ENCODE measurements around the gene PHF20. TPM values are rescaled to one million over a fixed set of nuclear protein-coding genes. Genes with fewer than 3 reads are reported as not detected.
"Not testable (repeated sequence)": the region's sequence is repeated elsewhere in the genome, so short reads cannot be mapped to it uniquely, and the experiment has no call there.

The PHF20 gene
- total RNA-seq, 1 donor from 2014 or later = 53.8 TPM

DNA sequence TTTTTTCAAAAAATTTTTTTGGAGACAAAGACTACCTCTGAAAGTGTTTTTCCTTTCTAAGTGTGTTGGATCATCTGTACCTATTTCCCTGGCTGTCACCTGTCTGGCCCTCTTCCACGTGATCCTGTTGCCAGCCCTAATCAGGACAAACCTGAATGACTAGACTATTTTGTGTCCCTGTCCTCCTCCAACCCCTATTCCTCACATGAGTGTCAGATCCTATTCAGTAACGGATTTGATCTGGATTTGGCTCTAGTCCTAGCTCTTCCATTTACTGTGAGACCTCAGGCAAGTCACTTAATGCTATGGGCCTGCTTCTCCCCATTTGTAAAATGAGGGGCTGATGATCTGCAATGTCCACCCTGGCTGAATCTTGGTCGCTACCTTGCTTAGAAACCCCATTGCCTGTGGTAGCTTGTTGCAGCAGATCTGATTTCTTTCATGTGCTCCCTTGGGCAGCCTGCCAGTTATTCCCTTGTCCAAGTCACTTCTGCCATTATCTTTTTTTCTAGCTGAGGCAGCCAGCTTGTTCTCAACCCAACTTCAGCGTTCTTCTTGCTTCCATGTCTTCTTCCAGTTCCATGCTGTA, 4.8 kb downstream of the PHF20 start:
- no peak overlapping the region for H3K4me3 Mint-ChIP-seq
- intact Hi-C loops (cut with micrococcal nuclease) = loop anchor here (10.0 kb wide), 2 partner anchors 278 to 688 kb away; no protein-coding TSS in a partner anchor

GRCh38 chr20:35783811-35784210, 12.0 kb downstream of the PHF20 start:
- intact Hi-C loops (cut with micrococcal nuclease); H3K27me3 Mint-ChIP-seq; H3K4me1 Mint-ChIP-seq; H3K27ac Mint-ChIP-seq; DNase-seq; H3K9me3 Mint-ChIP-seq; H3K4me3 Mint-ChIP-seq: not testable (repeated sequence)
- peaks cover 14% of the 10 kb centered on the region for H3K36me3 Mint-ChIP-seq (ENCODE audit: low read depth)

More for the DNA sequence above, 4.8 kb downstream of the PHF20 start:
- DNase-seq = no peak
- H3K36me3 Mint-ChIP-seq (ENCODE audit: low read depth) = peaks cover 27% of the 10 kb centered on the region
- peak overlapping the region; percentile 6 for H3K27ac Mint-ChIP-seq
- no peaks in the 10 kb centered on the region for H3K27me3 Mint-ChIP-seq
- peaks cover 30% of the 10 kb centered on the region for H3K4me1 Mint-ChIP-seq
- H3K9me3 Mint-ChIP-seq = peaks cover 1% of the 10 kb centered on the region

DNA sequence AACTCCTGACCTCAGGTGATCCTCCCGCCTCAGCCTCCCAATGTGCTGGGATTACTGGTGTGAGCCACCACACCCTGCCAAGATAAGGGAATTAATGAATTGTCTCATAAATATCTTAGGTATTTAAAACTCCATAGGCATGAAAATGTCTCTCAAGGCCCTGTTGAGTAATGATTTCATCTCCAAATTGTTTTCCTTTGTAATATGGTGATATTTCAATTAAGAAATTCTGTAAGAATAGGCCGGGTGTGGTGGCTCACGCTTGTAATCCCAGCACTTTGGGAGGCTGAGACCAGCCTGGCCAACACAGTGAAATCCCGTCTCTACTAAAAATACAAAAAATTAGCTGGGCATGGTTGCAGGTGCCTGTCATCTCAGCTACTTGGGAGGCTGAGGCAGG, 13.7 kb downstream of the PHF20 start:
- intact Hi-C loops (cut with micrococcal nuclease) = not testable (repeated sequence)

GRCh38 chr20:35788796-35789195, 17.0 kb downstream of the PHF20 start:
- intact Hi-C loops (cut with micrococcal nuclease) = no loop called here
- no peaks in the 10 kb centered on the region for H3K27me3 Mint-ChIP-seq
- peaks cover 8% of the 10 kb centered on the region for H3K4me1 Mint-ChIP-seq
- no peak overlapping the region for H3K4me3 Mint-ChIP-seq
- H3K27ac Mint-ChIP-seq = no peak overlapping the region
- no peak for DNase-seq
- H3K36me3 Mint-ChIP-seq (ENCODE audit: low read depth) = peaks cover 6% of the 10 kb centered on the region
- no peaks in the 10 kb centered on the region for H3K9me3 Mint-ChIP-seq

More for the DNA sequence above, 13.7 kb downstream of the PHF20 start:
- H3K4me1 Mint-ChIP-seq; H3K36me3 Mint-ChIP-seq (ENCODE audit: low read depth); H3K27me3 Mint-ChIP-seq; DNase-seq; H3K27ac Mint-ChIP-seq; H3K4me3 Mint-ChIP-seq; H3K9me3 Mint-ChIP-seq: not testable (repeated sequence)

DNA sequence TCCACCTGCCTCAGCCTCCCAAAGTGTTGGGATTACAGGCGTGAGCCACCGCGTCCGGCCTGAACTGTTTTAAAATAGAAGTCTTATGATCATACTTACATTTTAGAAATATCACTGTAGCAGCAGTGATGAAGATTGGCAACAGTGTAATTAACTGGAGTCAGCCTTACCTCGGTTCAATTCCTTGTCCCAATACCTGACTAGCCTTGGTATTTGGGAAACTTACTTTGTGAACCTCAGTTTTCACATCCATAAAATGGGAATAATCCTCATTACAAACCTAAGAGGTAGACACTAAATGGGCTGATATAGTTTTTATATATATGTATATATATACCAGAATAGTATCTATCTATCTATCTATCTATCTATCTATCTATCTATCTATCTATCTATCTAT, 19.3 kb downstream of the PHF20 start:
- H3K4me3 Mint-ChIP-seq = no peak overlapping the region
- intact Hi-C loops (cut with micrococcal nuclease) = no loop called here
- peaks cover 8% of the 10 kb centered on the region for H3K4me1 Mint-ChIP-seq
- H3K27me3 Mint-ChIP-seq = no peaks in the 10 kb centered on the region
- H3K36me3 Mint-ChIP-seq (ENCODE audit: low read depth) = peaks cover 16% of the 10 kb centered on the region
- DNase-seq = no peak
- no peak overlapping the region for H3K27ac Mint-ChIP-seq
- H3K9me3 Mint-ChIP-seq = no peaks in the 10 kb centered on the region

- peaks cover 12% of the 10 kb centered on the region for H3K4me1 Mint-ChIP-seq
- peak overlapping the region; percentile 63 for H3K27ac Mint-ChIP-seq
Measured at GRCh38 chr20:35791821-35792220, 20.0 kb downstream of the PHF20 start.

GRCh38 chr20:35792740-35793139, 20.9 kb downstream of the PHF20 start:
- Mint-ChIP-seq H3K27me3 (no peaks in the 10 kb centered on the region), H3K36me3 (ENCODE audit: low read depth) (peaks cover 19% of the 10 kb centered on the region)
- intact Hi-C loops (cut with micrococcal nuclease) = no loop called here

More at GRCh38 chr20:35791821-35792220, 20.0 kb downstream of the PHF20 start:
- H3K9me3 Mint-ChIP-seq = no peaks in the 10 kb centered on the region
- intact Hi-C loops (cut with micrococcal nuclease) = no loop called here
- DNase-seq = no peak
- peaks cover 19% of the 10 kb centered on the region for H3K36me3 Mint-ChIP-seq (ENCODE audit: low read depth)
- no peaks in the 10 kb centered on the region for H3K27me3 Mint-ChIP-seq
- no peak overlapping the region for H3K4me3 Mint-ChIP-seq

DNA sequence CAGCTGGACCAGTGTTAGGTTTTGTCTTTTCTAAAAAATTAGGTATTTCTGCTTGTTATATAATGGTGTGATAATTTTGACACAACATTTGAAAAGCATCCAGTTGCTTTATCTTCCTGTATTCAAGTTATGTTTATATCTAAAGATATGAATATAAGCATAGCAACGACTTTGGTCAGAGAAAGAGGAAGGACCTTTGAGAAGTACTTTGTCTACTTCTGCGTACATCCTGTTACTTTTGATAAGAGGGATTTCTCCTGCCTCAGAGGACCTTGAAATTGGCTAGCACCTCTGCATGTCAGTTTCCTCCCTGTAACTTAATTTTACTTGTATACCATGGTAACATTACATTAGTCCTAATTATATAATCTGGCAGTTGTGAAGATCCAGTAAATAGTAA, 24.8 kb downstream of the PHF20 start:
- no peaks in the 10 kb centered on the region for H3K27me3 Mint-ChIP-seq
- no peak overlapping the region for H3K27ac Mint-ChIP-seq
- intact Hi-C loops (cut with micrococcal nuclease) = no loop called here
- no peak for DNase-seq
- H3K4me3 Mint-ChIP-seq = no peak overlapping the region
- no peaks in the 10 kb centered on the region for H3K9me3 Mint-ChIP-seq
- peaks cover 9% of the 10 kb centered on the region for H3K4me1 Mint-ChIP-seq
- H3K36me3 Mint-ChIP-seq (ENCODE audit: low read depth) = peaks cover 24% of the 10 kb centered on the region

More at GRCh38 chr20:35792740-35793139, 20.9 kb downstream of the PHF20 start:
- Mint-ChIP-seq H3K4me3 (no peak overlapping the region), H3K4me1 (peaks cover 11% of the 10 kb centered on the region), H3K9me3 (no peaks in the 10 kb centered on the region), H3K27ac (no peak overlapping the region)
- DNase-seq = no peak

GRCh38 chr20:35801865-35802264, 30.1 kb downstream of the PHF20 start:
- no peak overlapping the region for H3K4me3 Mint-ChIP-seq
- intact Hi-C loops (cut with micrococcal nuclease) = no loop called here
- H3K9me3 Mint-ChIP-seq = no peaks in the 10 kb centered on the region
- peaks cover 20% of the 10 kb centered on the region for H3K36me3 Mint-ChIP-seq (ENCODE audit: low read depth)
- no peaks in the 10 kb centered on the region for H3K27me3 Mint-ChIP-seq
- H3K27ac Mint-ChIP-seq = peak overlapping the region; percentile 4
- no peak for DNase-seq
- H3K4me1 Mint-ChIP-seq = peaks cover 3% of the 10 kb centered on the region

- Mint-ChIP-seq H3K27me3 (no peaks in the 10 kb centered on the region), H3K36me3 (ENCODE audit: low read depth) (peaks cover 28% of the 10 kb centered on the region), H3K27ac (no peak overlapping the region), H3K9me3 (no peaks in the 10 kb centered on the region), H3K4me3 (no peak overlapping the region), H3K4me1 (peaks cover 6% of the 10 kb centered on the region)
- intact Hi-C loops (cut with micrococcal nuclease) = no loop called here
- no peak for DNase-seq
Measured at GRCh38 chr20:35806075-35806474, 34.3 kb downstream of the PHF20 start.

DNA sequence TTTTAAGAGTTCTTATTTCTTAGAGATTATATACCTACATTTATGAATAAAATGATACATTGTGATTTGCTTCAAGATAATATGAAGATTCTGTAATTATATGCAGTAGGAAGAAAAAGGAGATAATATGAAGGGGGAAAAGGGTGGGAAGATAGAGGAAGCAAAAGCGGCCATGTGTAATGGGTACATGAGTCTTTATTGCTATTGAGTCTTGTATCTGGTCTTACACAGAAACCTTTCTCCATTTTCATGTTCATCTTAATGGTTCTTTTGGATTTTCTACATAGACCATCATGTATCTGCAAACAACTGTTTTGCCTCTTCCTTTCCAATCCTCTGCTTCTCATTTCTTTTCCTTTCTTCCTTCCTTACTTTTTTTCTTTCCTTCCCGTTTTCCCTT, 36.1 kb downstream of the PHF20 start:
- no peak overlapping the region for H3K27ac Mint-ChIP-seq
- no peak overlapping the region for H3K4me3 Mint-ChIP-seq
- H3K9me3 Mint-ChIP-seq = no peaks in the 10 kb centered on the region
- H3K36me3 Mint-ChIP-seq (ENCODE audit: low read depth) = peaks cover 25% of the 10 kb centered on the region
- H3K27me3 Mint-ChIP-seq = no peaks in the 10 kb centered on the region
- no peak for DNase-seq
- intact Hi-C loops (cut with micrococcal nuclease) = no loop called here
- H3K4me1 Mint-ChIP-seq = peaks cover 4% of the 10 kb centered on the region

GRCh38 chr20:35820715-35821114, 48.9 kb downstream of the PHF20 start:
- no peak for DNase-seq
- no peaks in the 10 kb centered on the region for H3K9me3 Mint-ChIP-seq
- H3K27ac Mint-ChIP-seq = no peak overlapping the region
- intact Hi-C loops (cut with micrococcal nuclease) = no loop called here
- H3K4me1 Mint-ChIP-seq = peaks cover 20% of the 10 kb centered on the region
- no peaks in the 10 kb centered on the region for H3K27me3 Mint-ChIP-seq
- H3K36me3 Mint-ChIP-seq (ENCODE audit: low read depth) = peaks cover 22% of the 10 kb centered on the region
- no peak overlapping the region for H3K4me3 Mint-ChIP-seq

- Mint-ChIP-seq H3K4me3 (no peak overlapping the region), H3K36me3 (ENCODE audit: low read depth) (peaks cover 22% of the 10 kb centered on the region), H3K27me3 (no peaks in the 10 kb centered on the region), H3K9me3 (no peaks in the 10 kb centered on the region), H3K27ac (no peak overlapping the region), H3K4me1 (peaks cover 23% of the 10 kb centered on the region)
- intact Hi-C loops (cut with micrococcal nuclease) = no loop called here
- no peak for DNase-seq
Measured at GRCh38 chr20:35821807-35822242, 50.0 kb downstream of the PHF20 start.

GRCh38 chr20:35823147-35823546, 51.3 kb downstream of the PHF20 start:
- H3K27ac Mint-ChIP-seq = no peak overlapping the region
- no peaks in the 10 kb centered on the region for H3K27me3 Mint-ChIP-seq
- no peak overlapping the region for H3K4me3 Mint-ChIP-seq
- no peaks in the 10 kb centered on the region for H3K9me3 Mint-ChIP-seq
- intact Hi-C loops (cut with micrococcal nuclease) = no loop called here
- DNase-seq = no peak
- H3K4me1 Mint-ChIP-seq = peaks cover 23% of the 10 kb centered on the region
- peaks cover 23% of the 10 kb centered on the region for H3K36me3 Mint-ChIP-seq (ENCODE audit: low read depth)

GRCh38 chr20:35823937-35824336, 52.1 kb downstream of the PHF20 start:
- Mint-ChIP-seq H3K27ac (no peak overlapping the region), H3K27me3 (no peaks in the 10 kb centered on the region), H3K4me3 (no peak overlapping the region), H3K9me3 (no peaks in the 10 kb centered on the region), H3K4me1 (peaks cover 19% of the 10 kb centered on the region), H3K36me3 (ENCODE audit: low read depth) (peaks cover 24% of the 10 kb centered on the region)
- no peak for DNase-seq
- intact Hi-C loops (cut with micrococcal nuclease) = no loop called here

All from activated CD4-positive, alpha-beta T cell treated with anti-CD3 and anti-CD28 coated beads, Interleukin-2, amount 10 ng/mL, durations not matched to agents 24 days and 14 days (primary cell).